ENCODE measurements around the gene PLXNA2.

The PLXNA2 gene

DNA sequence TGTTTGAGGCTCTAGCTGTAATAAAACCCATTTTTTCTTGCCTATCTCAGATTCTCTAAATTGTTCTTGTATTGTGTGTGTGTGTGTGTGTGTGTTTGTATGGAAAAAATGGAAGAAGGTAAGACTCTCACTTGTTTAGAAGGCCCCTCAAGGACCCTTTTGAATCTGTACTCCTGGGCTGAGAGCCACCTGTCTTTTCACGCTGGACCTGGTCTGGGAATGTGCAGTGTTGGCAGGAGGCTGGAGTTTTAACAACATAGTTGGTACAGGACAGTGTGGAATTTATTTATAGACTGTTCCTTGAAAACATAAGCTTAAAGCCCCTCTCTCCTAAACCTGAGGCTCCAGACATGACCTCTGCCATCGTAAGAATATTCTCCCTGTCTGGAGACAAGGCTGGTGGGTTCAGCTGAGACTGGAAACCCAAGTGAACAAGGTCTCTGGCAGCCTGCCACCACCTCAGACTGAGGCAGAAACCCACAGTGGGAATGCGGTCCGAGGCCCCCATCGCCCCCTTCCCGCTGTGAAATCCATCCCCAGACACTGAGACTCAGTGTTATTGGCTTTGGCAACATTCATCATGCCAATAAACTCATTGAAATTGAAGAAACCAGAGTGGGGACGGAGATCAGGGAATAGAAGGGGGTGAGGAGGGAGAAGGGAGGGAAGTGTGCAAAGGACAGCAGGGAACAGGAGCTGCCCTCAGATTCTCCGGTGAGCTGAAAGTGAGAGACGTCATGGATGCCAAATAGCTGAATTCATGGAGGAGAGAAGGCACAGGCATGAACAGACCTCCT, 24.6 kb upstream of the PLXNA2 start:
- FAIRE-seq (no peak), DNase-seq (ENCODE audit: low spot score) (no peak)

DNA sequence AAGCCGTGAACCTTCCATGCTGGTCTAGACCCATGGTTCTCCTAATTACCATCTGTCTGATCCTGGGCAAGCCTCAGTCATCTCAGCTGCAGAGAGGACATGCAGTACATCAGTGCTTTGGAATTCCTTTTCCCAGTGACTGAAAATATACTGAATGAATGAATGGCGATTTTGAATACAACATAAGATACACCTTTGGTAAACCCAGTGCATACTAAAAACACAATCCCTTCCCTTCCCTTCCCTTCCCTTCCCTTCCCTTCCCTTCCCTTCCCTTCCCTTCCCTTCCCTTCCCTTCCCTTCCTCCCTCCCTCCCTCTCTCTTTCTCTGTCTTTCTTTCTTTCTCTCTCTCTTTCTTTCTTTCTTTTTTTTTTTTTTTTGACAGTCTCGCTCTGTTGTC, 21.3 kb upstream of the PLXNA2 start:
- DNase-seq (ENCODE audit: low spot score) (no peak), FAIRE-seq (no peak)

DNA sequence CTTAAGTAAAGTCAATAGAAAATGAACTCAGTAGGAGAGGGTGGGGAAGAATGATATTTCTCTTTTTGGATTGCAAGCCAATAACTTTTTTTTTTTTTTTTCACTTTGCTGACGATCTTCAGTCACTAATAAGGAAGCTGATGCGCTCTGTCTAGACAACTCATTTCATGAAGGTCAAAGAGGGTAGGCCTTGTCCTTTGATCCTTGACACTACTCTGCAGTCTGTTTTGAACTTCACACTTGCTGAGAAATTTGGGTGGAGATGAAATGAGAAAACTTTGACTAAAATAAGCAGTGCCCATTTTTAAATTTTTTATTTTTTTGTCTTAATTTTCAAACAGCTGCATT, 20.9 kb upstream of the PLXNA2 start:
- FAIRE-seq, result no peak
- DNase-seq (ENCODE audit: low spot score), result no peak

DNA sequence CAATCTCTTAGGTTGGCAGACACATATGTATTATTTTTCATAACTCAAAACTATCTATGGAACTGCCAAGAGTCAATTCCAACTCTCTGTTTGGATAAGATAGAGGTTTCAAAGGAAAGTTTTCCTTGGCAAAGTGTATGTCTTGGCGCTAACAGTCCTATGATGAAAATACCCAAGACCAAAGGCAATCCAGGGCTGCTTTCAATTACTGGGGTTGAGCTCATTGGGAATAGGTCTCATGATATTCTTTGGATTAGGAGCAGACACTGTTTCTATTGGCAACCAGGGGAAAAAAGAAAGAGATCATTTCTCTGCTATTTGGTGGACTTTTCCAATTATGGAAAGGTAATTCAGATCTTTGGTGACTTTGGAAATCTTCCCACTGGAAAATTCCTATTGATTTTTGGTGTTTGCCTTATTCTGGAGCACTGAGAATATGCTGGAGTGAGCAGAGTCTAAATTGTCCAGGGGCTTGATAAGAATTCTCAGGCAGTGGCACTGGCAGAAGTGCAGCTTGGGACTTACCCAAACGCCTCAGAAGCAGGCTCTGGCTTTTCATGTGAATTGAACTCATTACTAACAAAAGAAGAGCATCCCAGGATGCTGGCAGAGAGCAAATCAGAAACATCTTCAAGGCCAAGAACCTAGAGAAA, 20.4 kb upstream of the PLXNA2 start:
- DNase-seq (ENCODE audit: low spot score) (no peak), FAIRE-seq (no peak)

DNA sequence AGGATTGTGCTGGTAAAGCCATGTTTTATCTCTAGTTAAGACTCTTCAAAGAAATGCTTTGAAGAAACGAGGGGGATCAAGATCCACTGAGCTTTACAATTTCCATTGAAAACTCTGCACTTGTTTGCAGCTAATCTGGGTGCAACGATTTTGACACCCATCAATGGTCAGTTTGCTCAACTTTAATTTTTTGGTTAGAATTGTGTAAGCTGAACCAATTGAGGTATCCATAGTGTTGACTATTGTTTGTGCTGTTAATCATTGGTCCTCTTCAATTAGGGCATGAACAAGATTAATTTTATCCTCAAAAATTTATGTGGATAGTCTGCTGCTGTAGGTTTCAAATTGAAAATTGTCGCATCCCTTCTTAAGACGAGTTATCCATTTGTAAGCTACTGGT, 17.7 kb upstream of the PLXNA2 start:
- FAIRE-seq (no peak), DNase-seq (ENCODE audit: low spot score) (no peak)

GRCh38 chr1:208258277-208258676, 14.1 kb upstream of the PLXNA2 start:
- DNase-seq (ENCODE audit: low spot score), result no peak
- no peak for FAIRE-seq

DNA sequence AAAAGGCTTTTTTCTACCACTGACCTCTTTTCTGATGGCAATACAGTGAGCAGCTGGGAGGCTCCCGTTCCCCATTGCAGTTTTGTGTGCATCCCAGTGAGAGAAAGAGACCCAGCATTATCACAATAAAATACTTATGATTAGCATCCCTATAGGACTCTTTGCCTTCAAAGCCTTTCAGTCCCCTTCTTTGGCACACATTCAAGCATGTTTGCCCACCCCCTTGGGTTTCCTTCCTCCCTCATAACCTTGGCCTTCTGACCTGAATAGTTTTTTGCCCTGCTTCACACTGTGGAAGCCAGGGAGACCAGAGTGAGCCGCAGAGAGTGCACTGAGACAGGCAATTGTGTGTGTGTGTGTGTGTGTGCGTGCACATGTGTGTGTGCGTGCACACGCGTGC, 13.2 kb upstream of the PLXNA2 start:
- DNase-seq (ENCODE audit: low spot score) (no peak), FAIRE-seq (no peak)

DNA sequence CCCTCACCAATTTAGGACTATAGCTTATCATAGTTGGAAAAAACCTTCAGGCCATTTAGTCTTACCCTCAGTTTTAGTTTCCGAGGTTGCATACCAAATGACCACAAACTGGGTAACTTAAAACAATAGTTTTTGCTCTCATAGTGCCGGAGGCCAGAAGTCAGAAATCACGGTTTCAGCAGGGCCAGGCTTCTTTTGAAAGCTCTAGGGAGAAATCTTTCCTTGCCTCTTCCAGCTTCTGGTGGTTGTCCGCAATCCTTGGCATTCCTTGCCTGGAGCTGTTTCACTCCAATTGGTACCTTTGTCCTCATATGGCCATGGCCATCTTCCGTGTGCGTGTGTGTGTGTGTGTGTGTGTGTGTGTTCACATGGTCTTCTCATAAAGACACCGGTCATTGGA, 12.4 kb upstream of the PLXNA2 start:
- no peak for DNase-seq (ENCODE audit: low spot score)
- FAIRE-seq, result no peak

DNA sequence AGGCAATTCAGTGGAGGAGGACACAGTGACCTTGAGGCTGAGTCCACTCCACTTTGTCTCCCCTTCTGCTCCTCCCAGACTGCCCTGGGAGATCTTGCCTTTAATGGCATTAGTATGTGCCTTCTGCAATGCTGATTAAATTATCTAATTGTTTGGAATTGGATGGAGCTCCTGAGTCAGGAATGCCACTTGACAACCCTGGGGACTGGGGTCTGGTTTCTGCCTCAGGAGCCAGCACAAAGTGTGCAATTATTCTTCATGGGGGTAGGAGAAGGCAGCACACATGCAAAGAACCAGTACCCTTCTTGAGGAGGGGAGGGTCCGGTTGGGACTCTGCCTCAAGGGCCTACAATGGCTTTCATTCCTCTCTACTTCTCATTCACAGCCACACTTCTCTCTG, 11.9 kb upstream of the PLXNA2 start:
- DNase-seq (ENCODE audit: low spot score) (no peak), FAIRE-seq (no peak)

DNA sequence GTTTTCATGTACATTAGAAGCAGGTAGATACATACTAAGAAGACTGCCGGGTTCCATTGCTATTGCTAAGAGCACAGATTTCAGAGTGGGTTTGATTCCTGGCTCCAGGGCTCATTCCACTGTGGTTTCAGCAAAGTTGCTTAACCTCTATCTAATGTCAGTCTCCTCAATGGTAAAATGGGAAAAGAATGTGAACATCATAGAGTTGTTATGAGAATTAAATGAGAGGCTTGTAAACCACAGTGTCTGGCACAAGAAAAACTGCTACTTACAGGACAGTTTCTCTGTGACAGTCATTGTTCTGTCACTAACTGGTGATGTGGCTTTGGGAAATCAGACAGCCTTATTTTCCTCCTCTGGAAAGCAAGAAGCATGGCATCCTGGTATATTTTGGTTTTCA, 10.7 kb upstream of the PLXNA2 start:
- peak; percentile 16 for DNase-seq (ENCODE audit: low spot score)
- no peak for FAIRE-seq

DNA sequence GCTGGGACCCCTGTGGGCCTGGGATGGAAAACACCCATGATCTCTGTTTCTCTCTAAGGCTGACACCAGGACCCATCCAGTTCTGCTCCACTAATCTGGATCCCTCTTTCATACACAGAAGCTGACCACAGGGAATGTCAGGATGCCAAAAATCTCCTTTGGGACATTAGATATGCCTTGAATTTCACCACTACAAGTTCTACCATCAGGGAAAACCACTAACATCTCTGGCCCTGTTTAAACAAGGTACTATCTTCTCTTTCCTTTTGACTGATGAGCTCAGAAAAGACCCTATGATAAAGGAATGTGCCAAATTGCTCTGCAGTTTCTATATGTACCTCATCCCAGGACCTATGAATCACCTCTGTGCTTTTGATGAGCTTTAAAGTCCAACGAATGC, 10.2 kb upstream of the PLXNA2 start:
- FAIRE-seq (no peak), DNase-seq (ENCODE audit: low spot score) (no peak)

DNA sequence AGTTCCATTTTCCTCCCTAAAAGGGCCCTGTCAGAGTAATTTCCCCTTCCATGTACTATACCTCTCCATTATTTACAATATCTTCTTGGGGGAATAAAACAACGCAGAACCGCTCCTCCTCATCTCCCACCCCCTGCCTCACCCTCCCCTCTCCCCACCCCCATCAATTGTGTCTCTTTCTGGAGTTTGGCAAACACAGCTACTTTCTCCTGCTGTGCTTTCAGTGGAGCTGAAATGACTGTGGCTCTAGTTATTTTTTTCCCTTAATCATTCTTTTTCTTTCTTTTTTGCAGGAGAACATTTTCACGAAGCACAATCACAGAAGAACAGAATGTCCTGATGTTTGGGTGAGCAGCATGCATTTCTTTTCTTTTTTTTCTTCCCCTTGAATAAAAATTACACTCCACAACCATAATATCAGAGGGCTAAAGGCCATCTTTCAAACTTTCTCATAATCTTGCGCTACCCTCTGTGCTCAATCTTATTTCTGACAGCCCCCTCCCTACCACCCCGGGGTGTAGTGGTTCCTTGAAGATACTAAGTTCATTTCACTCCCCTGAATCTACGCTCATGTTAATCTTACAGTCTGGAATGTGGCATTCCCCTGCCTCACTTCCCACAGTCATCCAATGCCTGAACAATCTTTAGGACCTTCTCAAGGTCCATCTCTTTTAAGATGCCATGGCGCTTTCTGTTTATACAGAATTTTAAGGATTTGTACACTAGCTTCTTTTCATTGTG, 8.8 kb upstream of the PLXNA2 start:
- DNase-seq (ENCODE audit: low spot score) (no peak), FAIRE-seq (no peak)

- FAIRE-seq (no peak), DNase-seq (ENCODE audit: low spot score) (no peak)
These were observed 8.0 kb upstream of the PLXNA2 start for GRCh38 chr1:208251911-208252835.

DNA sequence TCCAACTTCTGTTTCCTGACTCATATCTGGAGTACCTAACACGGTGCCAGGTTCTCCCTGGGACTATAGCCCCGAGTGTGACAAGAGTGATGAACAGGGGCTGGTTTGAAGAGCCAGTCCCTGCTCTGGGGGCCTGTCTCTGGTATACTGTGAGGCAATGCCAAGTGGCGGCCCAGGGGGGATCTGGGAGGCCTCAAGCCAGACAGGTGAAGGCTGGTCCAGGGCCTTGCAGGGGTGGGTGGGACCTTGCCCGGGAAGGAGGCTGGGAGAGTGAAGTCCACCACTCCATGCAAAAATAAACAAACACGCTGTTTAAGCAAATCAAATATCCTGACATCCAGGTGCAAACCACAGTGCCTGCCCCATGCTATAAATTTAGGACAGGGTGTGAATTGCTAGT, 6.8 kb upstream of the PLXNA2 start:
- no peak for DNase-seq (ENCODE audit: low spot score)
- FAIRE-seq, result no peak

GRCh38 chr1:208250613-208251012, 6.4 kb upstream of the PLXNA2 start:
- DNase-seq (ENCODE audit: low spot score) (no peak), FAIRE-seq (no peak)

GRCh38 chr1:208248991-208249696, 5.0 kb upstream of the PLXNA2 start:
- DNase-seq (ENCODE audit: low spot score) (no peak), FAIRE-seq (no peak)

DNA sequence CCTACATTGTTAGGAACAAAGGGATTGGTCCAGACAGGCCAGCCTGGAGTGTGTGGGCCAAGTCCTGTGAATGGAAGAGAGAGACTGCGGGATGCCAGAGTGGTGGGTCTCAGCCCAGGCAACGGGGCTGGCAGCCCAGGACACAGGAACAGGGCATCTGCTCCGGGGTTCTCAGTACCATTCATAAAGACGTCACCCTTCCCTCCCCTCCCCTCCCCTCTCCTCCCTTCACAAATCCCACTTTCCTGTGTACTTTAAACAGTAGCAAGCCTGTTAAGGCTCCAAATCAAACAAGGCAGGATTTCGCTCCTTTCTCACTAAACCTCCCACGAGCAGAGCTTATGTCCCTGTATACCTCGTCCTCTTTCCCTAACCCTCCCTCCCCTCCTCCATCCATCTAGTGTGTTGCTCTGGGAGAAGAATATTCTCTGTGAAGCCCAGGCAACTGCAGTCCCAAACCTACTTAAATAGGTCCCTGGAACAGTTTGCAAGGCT, 4.2 kb upstream of the PLXNA2 start:
- FAIRE-seq (no peak), DNase-seq (ENCODE audit: low spot score) (no peak)

GRCh38 chr1:208247696-208248095, 3.5 kb upstream of the PLXNA2 start:
- FAIRE-seq (no peak), DNase-seq (ENCODE audit: low spot score) (no peak)

GRCh38 chr1:208245185-208245705, 1.1 kb upstream of the PLXNA2 start:
- FAIRE-seq (peak; percentile 10), DNase-seq (ENCODE audit: low spot score) (peak; percentile 76)

GRCh38 chr1:208243527-208243966, 637 bp downstream of the PLXNA2 start:
- FAIRE-seq (no peak), DNase-seq (ENCODE audit: low spot score) (no peak)
